Stimulated activated memory B cell treated with anti-CD40 and anti-IgM and Interleukin-4, amounts not matched to agents 10 μg/mL and 1 μg/mL and 100 μg/mL, for 72 hours (primary cell): ENCODE results near the gene ASTN2.

Source experiments
- ATAC-seq: fragments of 150-1000 bp; cut with Tn5 transposase; 2 replicates; pipeline ENCODE4 v1.10.0; 2021
- H3K27ac Mint-ChIP-seq: one replicate; pipeline ENCODE4 v1.8.0; 2022; ENCODE audit warnings: mild to moderate bottlenecking, mixed read lengths
- H3K27me3 Mint-ChIP-seq: one replicate; pipeline ENCODE4 v1.8.0; 2022; ENCODE audit warnings: mixed read lengths
- H3K36me3 Mint-ChIP-seq: one replicate; pipeline ENCODE4 v1.8.0; 2022; ENCODE audit warnings: mixed read lengths
- H3K4me1 Mint-ChIP-seq: one replicate; pipeline ENCODE4 v1.8.0; 2022; ENCODE audit warnings: mixed read lengths
- H3K4me3 Mint-ChIP-seq: one replicate; pipeline ENCODE4 v1.8.0; 2022; ENCODE audit warnings: mild to moderate bottlenecking, moderate library complexity, mixed read lengths
- H3K9me3 Mint-ChIP-seq: one replicate; pipeline ENCODE4 v1.8.0; 2022; ENCODE audit warnings: mixed read lengths

Gene ASTN2

GRCh38 chr9:116945817-116946216, 469.0 kb downstream of the ASTN2 start:
- no peaks in the 10 kb centered on the region for H3K9me3 Mint-ChIP-seq
- H3K27me3 Mint-ChIP-seq: no peaks in the 10 kb centered on the region
- no peaks in the 10 kb centered on the region for H3K4me1 Mint-ChIP-seq
- H3K27ac Mint-ChIP-seq: no peak overlapping the region
- no peaks in the 10 kb centered on the region for H3K36me3 Mint-ChIP-seq
- H3K4me3 Mint-ChIP-seq: no peak overlapping the region
- peak; percentile 52 for ATAC-seq

GRCh38 chr9:116944714-116945534, 469.9 kb downstream of the ASTN2 start:
- Mint-ChIP-seq H3K4me1 (no peaks in the 10 kb centered on the region), H3K9me3 (no peaks in the 10 kb centered on the region), H3K27ac (no peak overlapping the region), H3K4me3 (no peak overlapping the region), H3K36me3 (no peaks in the 10 kb centered on the region), H3K27me3 (no peaks in the 10 kb centered on the region)
- no peak for ATAC-seq

GRCh38 chr9:116943970-116944369, 470.9 kb downstream of the ASTN2 start:
- Mint-ChIP-seq H3K4me1 (no peaks in the 10 kb centered on the region), H3K27ac (no peak overlapping the region), H3K4me3 (no peak overlapping the region), H3K27me3 (no peaks in the 10 kb centered on the region), H3K9me3 (no peaks in the 10 kb centered on the region), H3K36me3 (no peaks in the 10 kb centered on the region)
- no peak for ATAC-seq

- H3K4me1 Mint-ChIP-seq: no peaks in the 10 kb centered on the region
- H3K27me3 Mint-ChIP-seq: no peaks in the 10 kb centered on the region
- H3K27ac Mint-ChIP-seq: no peak overlapping the region
- no peak overlapping the region for H3K4me3 Mint-ChIP-seq
- no peak for ATAC-seq
- H3K9me3 Mint-ChIP-seq: no peaks in the 10 kb centered on the region
- no peaks in the 10 kb centered on the region for H3K36me3 Mint-ChIP-seq
Measured at GRCh38 chr9:116942593-116943061, 472.2 kb downstream of the ASTN2 start.

- Mint-ChIP-seq H3K4me1 (no peaks in the 10 kb centered on the region), H3K9me3 (peaks cover under 1% of the 10 kb centered on the region), H3K27ac (no peak overlapping the region), H3K4me3 (no peak overlapping the region), H3K36me3 (no peaks in the 10 kb centered on the region), H3K27me3 (no peaks in the 10 kb centered on the region)
- no peak for ATAC-seq
Measured at GRCh38 chr9:116941266-116941665, 473.6 kb downstream of the ASTN2 start.

- no peaks in the 10 kb centered on the region for H3K4me1 Mint-ChIP-seq
- no peaks in the 10 kb centered on the region for H3K36me3 Mint-ChIP-seq
- H3K27me3 Mint-ChIP-seq: no peaks in the 10 kb centered on the region
- no peak overlapping the region for H3K4me3 Mint-ChIP-seq
- H3K27ac Mint-ChIP-seq: no peak overlapping the region
- H3K9me3 Mint-ChIP-seq: peaks cover 5% of the 10 kb centered on the region
- no peak for ATAC-seq
Measured at GRCh38 chr9:116940614-116941215, 474.1 kb downstream of the ASTN2 start.

- H3K4me1 Mint-ChIP-seq: no peaks in the 10 kb centered on the region
- no peak for ATAC-seq
- H3K27ac Mint-ChIP-seq: no peak overlapping the region
- no peaks in the 10 kb centered on the region for H3K36me3 Mint-ChIP-seq
- peaks cover 5% of the 10 kb centered on the region for H3K9me3 Mint-ChIP-seq
- H3K4me3 Mint-ChIP-seq: no peak overlapping the region
- no peaks in the 10 kb centered on the region for H3K27me3 Mint-ChIP-seq
Measured at GRCh38 chr9:116939614-116940013, 475.2 kb downstream of the ASTN2 start.

- H3K27me3 Mint-ChIP-seq: no peaks in the 10 kb centered on the region
- no peaks in the 10 kb centered on the region for H3K36me3 Mint-ChIP-seq
- no peak for ATAC-seq
- peaks cover 5% of the 10 kb centered on the region for H3K9me3 Mint-ChIP-seq
- no peak overlapping the region for H3K4me3 Mint-ChIP-seq
- H3K27ac Mint-ChIP-seq: no peak overlapping the region
- no peaks in the 10 kb centered on the region for H3K4me1 Mint-ChIP-seq
Measured at GRCh38 chr9:116939161-116939560, 475.7 kb downstream of the ASTN2 start.

GRCh38 chr9:116937361-116937760, 477.5 kb downstream of the ASTN2 start:
- no peak overlapping the region for H3K4me3 Mint-ChIP-seq
- no peaks in the 10 kb centered on the region for H3K36me3 Mint-ChIP-seq
- no peaks in the 10 kb centered on the region for H3K4me1 Mint-ChIP-seq
- no peaks in the 10 kb centered on the region for H3K27me3 Mint-ChIP-seq
- ATAC-seq: no peak
- no peak overlapping the region for H3K27ac Mint-ChIP-seq
- peaks cover 5% of the 10 kb centered on the region for H3K9me3 Mint-ChIP-seq

GRCh38 chr9:116935149-116935897, 479.5 kb downstream of the ASTN2 start:
- peaks cover 5% of the 10 kb centered on the region for H3K9me3 Mint-ChIP-seq
- H3K27me3 Mint-ChIP-seq: no peaks in the 10 kb centered on the region
- H3K27ac Mint-ChIP-seq: no peak overlapping the region
- no peaks in the 10 kb centered on the region for H3K4me1 Mint-ChIP-seq
- H3K4me3 Mint-ChIP-seq: no peak overlapping the region
- ATAC-seq: no peak
- no peaks in the 10 kb centered on the region for H3K36me3 Mint-ChIP-seq

- Mint-ChIP-seq H3K27me3 (no peaks in the 10 kb centered on the region), H3K4me3 (no peak overlapping the region), H3K9me3 (peaks cover 5% of the 10 kb centered on the region), H3K36me3 (no peaks in the 10 kb centered on the region), H3K27ac (no peak overlapping the region), H3K4me1 (no peaks in the 10 kb centered on the region)
- no peak for ATAC-seq
Measured at GRCh38 chr9:116934131-116934530, 480.7 kb downstream of the ASTN2 start.

GRCh38 chr9:116933251-116933650, 481.6 kb downstream of the ASTN2 start:
- H3K27ac Mint-ChIP-seq: no peak overlapping the region
- H3K9me3 Mint-ChIP-seq: peaks cover 5% of the 10 kb centered on the region
- no peaks in the 10 kb centered on the region for H3K4me1 Mint-ChIP-seq
- H3K4me3 Mint-ChIP-seq: no peak overlapping the region
- H3K36me3 Mint-ChIP-seq: no peaks in the 10 kb centered on the region
- no peaks in the 10 kb centered on the region for H3K27me3 Mint-ChIP-seq
- no peak for ATAC-seq

- ATAC-seq: no peak
- no peaks in the 10 kb centered on the region for H3K36me3 Mint-ChIP-seq
- no peaks in the 10 kb centered on the region for H3K27me3 Mint-ChIP-seq
- no peaks in the 10 kb centered on the region for H3K4me1 Mint-ChIP-seq
- H3K4me3 Mint-ChIP-seq: no peak overlapping the region
- no peaks in the 10 kb centered on the region for H3K9me3 Mint-ChIP-seq
- H3K27ac Mint-ChIP-seq: no peak overlapping the region
Measured at GRCh38 chr9:116929621-116930020, 485.2 kb downstream of the ASTN2 start.

GRCh38 chr9:116928884-116929283, 486.0 kb downstream of the ASTN2 start:
- H3K27ac Mint-ChIP-seq: no peak overlapping the region
- H3K4me1 Mint-ChIP-seq: no peaks in the 10 kb centered on the region
- H3K9me3 Mint-ChIP-seq: no peaks in the 10 kb centered on the region
- ATAC-seq: no peak
- H3K27me3 Mint-ChIP-seq: no peaks in the 10 kb centered on the region
- H3K4me3 Mint-ChIP-seq: no peak overlapping the region
- no peaks in the 10 kb centered on the region for H3K36me3 Mint-ChIP-seq

GRCh38 chr9:116928289-116928688, 486.6 kb downstream of the ASTN2 start:
- no peak overlapping the region for H3K4me3 Mint-ChIP-seq
- H3K36me3 Mint-ChIP-seq: no peaks in the 10 kb centered on the region
- ATAC-seq: no peak
- no peaks in the 10 kb centered on the region for H3K27me3 Mint-ChIP-seq
- H3K9me3 Mint-ChIP-seq: no peaks in the 10 kb centered on the region
- H3K4me1 Mint-ChIP-seq: no peaks in the 10 kb centered on the region
- no peak overlapping the region for H3K27ac Mint-ChIP-seq
